HPDE6-E6E7 (cell line): ENCODE results near the gene GABRB2.
"Not testable (repeated sequence)": the region's sequence is repeated elsewhere in the genome, so short reads cannot be mapped to it uniquely, and the experiment has no call there.

Source experiments
- DNase-seq: peaks from one replicate; pipeline ENCODE4 v3.0.0; 2011; ENCODE audit warnings: missing footprints; ENCODE audit errors: extremely low spot score

The GABRB2 gene

DNA sequence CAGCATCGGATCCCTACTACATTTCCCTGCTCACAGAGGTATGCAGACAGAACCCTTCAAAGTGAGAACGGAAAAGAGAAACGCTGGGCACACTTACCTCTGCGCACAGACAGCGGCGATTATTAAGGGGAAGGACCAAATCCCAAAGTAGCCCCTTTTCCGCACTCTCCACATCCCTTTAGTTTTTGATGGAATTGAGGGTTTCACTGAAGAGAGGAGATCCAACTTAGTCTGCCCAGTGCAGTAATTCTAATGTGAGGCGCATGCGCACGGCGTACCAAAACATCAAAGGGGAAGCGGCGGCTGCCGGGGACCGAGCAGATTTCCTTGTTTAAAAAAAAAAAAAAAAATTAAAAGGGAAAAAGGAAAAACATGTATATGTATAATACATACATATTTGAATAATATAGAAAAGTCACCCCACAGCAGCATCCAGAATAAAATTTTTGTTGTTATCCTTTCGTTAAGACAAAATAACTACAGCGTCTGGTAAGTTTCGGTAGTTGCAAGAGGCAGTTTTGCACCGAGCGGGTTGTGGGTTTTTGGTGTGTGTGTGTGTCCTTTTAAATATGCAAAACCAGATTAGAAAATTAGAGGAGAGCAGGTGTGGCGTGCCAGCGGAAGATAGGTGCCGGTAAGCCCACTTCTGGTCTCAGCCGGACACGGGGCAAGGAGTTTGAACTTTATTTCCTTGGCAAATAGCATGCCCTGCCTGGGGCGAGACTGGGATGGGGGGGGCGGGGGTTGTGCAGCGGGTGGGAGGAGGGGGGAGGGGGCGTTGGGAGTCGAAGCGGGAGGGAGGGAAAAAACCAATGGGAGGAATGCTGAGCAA, at the start of gene GABRB2:
GABRB2 (minus strand) TSS at position 256 of the 832 bp plus-strand sequence; CDS start at position 174, 82 bp downstream.
- DNase-seq, result no peak

DNA sequence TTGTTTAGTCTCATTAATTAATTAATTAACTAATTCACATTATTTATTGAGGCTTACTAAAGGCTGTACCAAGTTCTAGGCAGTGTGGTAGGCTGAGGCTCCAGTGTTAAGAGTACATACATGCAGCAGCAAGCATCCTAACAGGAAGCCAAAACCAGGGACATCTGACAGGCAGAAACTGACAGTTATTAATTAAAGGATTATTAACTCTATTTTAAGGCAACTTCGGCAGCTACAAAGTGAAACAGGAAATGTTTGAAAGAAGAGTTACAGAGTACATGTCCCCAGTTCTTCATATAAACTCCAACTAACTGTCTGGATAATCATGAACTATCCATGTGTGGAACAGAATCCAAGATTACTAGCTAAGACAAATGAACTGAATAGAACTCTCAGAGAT, 39.3 kb upstream of the GABRB2 start:
- DNase-seq, result no peak

DNA sequence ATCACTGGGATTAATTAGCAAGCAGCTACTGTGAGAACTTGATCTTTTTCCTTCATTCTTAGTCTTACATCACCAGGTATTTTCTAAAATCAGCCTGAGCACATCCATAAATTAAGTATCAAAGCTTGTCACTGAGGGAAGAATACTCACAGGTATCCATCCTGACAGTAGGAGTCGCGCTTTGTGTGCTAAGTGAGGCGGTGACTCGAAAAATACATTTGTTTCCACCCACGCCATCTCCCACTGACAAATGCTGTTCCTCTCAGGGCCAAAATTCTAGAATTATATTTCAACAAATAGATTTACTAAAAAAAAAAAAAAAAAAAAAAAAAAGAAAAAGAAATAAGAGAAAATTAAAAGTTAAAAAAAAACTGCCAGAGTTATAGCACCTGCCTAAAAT, 34.1 kb upstream of the GABRB2 start:
- no peak for DNase-seq

DNA sequence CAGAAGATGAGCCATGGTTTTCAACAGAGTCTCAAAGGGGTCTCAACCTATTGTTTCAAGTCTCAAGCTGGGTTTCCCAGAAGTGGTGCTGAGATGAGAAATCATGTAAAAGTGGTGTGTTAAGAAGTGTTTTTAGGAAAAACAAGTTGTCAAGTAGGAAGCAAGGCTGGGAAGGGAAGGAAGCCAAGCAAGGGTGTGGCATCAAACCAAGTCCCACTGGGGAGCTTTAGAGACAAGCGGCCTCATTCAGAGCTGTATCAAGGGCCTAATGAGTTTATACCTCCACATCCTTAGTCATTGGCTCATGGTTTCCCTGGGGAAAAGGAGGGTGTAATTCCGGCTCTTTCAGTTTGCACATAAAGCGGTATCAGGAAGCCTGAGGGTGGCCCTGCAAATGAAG, 26.4 kb upstream of the GABRB2 start:
- DNase-seq, result no peak

DNA sequence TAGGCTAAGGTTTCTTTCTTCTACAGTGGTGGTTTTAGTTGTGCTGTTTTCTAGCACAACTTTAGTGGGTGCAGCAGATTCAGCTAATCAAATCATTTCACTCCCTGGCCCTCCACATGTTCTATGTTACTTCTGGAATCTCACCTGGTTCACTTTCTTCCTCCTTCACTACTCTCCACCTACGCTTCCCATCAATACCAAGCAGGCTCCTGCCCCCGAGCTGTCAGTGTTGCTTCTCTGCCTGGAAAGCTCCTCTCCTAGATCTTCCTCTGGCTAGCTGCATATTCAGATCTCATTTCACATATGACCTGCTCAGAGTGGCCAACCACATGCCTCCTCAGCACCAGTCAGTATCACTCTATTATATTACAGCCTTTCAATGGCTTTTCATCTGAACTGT, 19.6 kb upstream of the GABRB2 start:
- no peak for DNase-seq

DNA sequence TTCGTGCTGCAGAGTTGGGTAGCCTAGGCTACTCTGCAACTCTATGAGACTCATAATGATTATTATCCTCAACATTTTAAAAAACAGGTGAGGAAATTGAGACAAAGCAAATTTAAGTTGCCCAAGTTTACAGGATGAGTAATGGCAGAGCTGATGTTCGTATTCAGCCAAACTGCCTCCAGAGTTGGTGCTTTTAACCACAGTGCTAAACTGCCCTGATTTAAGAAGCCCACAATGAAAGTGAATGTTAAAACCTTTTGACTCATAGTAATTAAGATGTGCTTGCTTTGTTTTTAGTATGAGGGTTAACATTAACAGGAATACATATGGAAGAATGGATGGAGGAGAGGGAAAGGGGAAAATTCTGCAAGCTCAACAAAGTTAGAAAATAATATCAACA, 15.9 kb upstream of the GABRB2 start:
- no peak for DNase-seq

DNA sequence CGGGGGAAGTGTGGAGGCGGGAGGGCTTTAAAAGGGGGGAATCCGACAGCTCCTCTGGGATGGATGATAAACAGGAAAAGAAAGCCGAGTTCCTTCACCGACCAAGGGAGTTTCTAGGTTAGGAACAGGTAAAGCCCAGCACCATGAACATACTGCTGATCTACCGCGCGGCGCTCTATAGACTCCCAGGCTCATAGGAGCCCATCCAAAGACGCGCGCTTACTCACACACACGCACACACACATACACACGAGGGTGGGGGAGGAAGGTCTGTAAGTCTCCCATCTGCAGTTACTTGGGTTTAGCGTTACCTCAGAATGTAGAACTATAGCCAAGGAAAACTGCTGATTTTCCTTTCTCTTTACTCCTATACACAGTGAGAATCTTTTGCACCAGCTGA, 2.6 kb upstream of the GABRB2 start:
- DNase-seq, result no peak

DNA sequence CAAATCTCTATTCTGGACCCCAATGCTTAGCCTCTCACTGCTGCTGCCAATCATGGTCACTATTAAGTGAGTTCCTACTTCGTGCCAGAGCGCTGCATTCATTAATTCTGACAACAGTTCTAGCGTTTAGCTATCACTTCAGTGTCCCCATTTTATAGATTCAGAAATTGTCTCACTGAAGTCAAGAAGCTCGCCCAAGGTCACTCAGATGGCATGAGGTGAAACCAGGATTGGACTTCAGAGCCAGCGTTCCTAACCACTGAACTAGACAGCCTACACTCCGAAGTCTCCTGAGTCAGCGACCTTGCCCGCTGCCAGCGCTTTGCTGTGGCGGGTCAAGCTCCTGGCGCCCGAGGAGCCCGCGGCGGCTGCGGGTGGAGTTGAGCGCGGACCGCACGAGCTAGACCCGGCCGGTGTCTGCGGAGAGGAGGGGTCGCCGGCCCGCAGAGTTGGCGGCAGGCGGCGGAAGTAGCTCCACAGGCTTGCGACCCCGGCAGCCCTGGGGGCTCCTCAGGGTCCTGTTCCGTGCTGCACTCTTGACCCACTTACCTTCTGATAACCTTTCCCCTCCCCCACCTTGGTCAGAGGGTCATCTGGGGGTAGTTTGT, 2.1 kb upstream of the GABRB2 start:
- DNase-seq, result no peak

DNA sequence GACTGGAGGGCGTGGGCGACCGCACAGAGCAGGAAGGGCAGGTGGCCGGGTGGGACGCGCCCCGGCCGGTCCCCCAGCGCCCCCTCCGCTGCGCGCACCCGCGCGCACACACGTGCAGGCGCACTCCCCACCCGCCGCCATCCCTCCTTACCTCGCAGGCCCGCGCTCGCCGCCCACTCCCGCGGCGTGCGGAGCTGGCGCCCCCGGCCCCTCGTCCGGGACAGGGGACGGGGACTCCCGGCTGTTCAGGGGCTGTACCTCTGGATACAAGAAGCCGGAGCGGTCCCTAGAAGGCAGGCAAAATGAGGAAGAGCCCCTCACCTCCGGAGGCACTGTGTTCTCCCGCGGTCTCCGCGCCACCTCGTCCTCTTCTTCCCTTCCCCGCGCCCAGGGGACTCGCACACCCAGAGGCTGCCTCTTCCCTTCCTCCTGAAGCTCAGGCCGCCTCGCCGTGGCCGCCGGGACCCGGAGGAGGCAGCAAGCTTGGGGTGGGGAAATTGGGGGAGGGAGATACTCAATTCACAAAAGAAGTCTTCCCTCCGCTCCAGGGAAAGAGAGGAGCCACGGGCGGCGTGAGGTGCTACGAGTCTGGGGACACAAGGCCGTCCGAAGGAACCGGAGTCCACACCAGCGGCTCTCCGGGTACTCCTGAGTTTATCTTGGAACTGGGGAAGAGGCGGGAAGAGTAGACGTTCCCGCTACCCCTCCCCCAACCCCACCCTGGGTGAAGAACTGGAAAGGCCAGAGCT, 1.4 kb upstream of the GABRB2 start:
- no peak for DNase-seq

DNA sequence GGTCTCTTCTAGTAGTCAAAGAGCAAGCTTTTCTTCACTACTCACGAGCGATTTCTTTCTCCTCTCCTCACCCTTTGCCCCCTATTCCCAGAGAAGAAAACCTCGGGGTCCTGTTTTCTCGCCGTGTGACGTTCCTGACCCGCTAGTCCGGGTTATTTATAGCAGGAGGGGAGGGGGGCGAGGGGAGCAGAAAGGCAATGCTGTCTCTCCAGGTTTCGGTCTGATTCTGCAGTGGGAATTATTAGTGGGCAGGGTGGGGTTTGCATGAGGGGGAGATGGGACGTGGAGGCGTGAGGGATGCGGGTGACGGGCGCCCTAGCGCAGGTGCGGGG, 847 bp upstream of the GABRB2 start:
- no peak for DNase-seq

DNA sequence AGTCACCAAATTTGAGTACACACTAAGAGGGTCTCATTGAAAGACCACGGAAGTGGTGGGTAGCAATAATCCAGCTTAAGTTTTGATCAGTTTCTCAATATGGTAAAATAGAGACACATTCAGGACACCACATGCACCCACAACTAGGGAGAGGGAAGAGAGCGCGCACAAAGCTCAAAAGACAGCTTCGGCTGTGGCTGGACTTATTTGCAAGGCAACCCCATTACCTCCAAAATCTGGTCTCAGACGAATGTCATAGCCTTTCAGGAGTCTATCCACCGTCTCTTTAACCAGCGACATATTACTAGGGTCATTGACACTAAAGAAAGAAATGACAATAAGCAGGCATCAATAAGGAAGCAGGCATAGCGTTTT, 443 bp downstream of the GABRB2 start:
- DNase-seq, result no peak

DNA sequence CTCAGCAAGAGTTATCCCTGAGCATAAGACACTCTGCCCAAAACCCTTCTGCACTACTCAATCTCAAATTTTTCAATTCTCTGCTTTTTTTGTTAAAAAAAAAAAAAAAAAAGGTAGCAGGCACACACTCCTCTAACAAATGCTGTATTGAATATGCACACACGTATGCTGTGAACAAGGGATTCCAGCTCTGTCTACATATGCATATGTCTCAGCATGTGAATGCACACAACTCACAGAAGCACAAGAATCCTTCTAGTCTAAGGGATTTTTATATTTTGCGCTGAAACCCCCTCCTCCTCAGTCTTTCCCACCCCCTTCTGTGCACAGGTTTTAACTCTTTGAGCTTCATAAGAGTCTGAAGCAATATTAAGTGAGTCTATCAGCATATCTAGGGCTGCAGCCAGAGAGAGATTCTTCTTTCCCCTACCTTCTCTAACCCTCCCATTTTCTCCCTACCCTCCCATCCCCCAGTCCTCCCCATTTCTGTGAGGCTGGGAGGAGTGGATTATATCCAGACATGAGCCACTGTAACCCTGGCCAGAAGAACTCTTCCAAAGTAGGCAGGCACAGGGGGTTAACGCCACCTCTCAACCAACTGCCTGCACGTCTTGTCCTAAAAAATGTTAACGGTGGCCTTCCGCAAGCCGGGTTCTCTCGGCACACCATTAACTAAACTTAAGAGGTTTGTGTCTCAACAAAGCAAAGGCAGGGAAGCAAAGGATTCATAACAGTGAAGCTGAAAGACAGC, 1.0 kb downstream of the GABRB2 start:
- DNase-seq, result no peak

DNA sequence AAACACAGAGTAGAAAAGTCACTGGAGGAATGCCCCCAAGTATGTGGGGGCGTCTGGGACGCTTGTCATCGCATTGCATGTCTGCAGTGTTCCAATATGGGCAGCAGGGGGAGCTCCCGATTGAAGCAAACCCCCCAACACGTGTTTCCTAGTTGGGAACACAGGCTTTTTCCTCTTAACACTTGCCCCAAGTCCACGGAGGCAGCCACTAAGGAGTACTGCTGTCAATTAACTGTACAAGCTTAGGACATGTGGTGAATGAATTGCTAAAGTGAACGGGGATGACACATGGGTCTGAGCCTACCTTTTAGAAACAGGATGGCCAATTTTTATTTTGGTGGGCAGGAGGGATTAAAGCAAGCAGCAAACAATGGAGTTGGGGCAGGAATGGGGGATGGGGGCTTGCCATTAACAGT, 2.2 kb downstream of the GABRB2 start:
- peak; percentile 22 for DNase-seq

DNA sequence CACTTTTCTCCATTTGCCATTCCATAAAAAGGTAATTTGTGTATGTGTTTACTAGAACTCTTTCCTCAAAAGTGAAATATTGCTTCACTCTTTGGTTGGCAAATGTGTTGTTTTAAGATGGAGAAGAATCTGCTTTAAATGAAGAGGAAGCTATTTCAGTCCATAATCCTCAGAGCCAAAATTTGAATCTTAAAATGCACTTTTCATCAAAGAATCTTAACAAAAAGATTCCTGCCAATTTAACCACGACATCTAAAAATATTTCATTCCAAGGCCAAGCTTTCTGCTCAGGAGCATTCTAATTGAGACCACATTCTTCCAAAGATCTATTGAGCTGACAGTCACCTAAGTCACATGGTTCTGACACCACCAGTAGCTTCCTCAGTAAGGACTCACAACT, 7.5 kb downstream of the GABRB2 start:
- DNase-seq, result no peak

DNA sequence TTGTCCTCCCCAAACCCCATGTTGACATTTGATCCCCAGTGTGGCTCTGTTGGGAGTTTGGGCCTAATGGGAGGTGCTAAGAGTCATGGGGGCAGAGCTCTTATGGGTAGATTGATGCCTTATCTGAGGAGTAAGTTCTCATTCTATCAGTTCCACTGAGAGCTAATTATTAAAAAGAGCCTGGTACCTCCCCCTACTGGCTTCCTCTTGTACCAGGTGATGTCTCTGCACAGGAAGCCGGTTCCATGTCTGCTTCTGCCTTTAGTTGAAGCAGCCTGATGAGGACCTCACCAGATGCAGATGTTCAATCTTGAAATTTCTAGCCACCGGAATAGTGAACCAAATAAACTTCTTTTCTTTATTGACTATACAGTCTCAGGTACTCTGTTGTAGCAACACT, 10.8 kb downstream of the GABRB2 start:
- DNase-seq, result no peak

DNA sequence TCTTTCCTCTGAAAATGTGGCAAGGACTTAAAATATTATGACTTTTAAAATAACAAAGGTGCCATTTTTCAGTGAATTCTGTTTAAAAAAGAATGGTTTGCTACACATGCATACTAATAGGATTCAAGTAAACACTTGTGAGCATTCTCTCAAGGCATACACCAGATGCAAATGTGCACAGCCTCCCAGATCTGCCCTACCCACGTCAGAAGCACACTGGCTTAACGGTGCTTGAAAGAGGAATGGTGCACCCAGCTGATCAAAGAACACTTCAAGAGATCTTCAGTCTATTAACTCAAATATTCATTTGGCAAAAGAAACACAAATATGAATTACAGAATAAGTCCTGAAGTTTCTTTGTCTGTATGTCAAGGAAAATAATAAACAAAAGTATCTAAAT, 15.8 kb downstream of the GABRB2 start:
- no peak for DNase-seq

DNA sequence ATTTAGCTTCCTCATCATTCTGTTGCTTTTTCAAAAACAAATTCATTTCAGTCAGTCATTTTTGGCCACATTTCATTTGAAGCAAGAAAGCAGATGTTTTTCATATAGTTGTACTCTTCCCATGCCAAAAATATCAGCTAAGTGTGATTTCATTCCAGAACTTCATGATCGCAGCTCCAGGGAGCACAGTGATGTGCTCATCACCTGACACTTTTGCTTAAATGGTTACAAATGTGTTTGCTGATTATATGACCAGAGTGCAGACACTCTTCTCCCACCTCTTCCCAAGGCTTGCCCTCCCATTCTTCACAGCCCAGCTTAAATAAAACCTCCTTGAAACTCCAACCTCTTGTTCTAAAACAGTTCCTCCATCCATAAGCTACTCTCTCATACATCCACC, 32.6 kb downstream of the GABRB2 start:
- no peak for DNase-seq

DNA sequence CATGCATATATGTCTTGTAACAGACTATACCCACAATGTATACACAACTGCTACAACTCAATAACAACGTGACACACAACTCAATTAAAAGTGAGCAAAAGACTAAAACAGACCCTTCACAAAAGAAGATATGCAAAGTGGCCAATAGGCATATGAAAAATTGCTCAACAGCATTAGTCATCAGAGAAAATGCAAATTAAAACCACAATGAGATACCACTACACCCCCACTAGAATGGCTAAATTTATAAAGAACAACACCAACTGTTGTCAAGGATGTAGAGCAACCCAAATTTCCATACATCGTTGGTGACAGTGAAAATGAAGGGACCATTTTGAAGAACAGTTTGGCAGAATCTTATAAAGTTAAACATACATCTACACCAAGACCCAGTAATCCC, 38.9 kb downstream of the GABRB2 start:
- no peak for DNase-seq

DNA sequence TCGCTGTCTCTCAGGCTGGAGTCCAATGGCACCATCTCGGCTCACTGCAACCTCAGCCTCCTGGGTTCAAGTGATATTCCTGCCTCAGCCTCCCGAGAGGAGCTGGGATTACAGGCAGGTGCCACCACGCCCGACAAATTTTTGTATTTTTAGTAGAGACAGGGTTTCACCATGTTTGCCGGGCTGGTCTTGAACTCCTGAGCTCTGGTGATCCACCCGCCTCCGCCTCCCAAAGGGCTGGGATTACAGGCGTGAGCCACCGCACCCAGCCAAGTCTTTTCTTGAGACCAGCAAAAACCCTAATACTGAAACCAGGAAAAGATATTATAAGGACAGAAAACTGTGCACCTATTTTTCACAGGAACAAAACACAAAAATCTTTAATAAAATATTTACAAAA, 41.4 kb downstream of the GABRB2 start:
- DNase-seq, result not testable (repeated sequence)

DNA sequence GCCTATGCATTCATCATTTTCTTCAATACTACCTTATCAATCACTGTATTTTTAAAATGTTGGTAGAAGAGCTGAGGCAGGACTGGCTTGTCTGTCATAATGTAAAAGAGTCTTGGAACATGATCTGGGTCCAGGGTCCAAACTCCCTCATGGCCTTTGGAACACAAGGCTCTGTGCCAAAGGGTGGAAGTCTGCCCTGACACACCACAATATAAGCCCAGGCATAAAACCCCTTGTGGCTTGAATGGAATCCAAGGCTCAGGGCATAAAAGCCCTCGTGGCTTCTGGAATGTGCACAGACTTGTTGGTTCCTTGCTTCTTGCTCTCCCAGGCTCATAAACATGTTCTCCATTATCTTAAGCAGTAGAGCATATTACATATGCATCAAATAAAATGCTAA, 48.0 kb downstream of the GABRB2 start:
- no peak for DNase-seq

DNA sequence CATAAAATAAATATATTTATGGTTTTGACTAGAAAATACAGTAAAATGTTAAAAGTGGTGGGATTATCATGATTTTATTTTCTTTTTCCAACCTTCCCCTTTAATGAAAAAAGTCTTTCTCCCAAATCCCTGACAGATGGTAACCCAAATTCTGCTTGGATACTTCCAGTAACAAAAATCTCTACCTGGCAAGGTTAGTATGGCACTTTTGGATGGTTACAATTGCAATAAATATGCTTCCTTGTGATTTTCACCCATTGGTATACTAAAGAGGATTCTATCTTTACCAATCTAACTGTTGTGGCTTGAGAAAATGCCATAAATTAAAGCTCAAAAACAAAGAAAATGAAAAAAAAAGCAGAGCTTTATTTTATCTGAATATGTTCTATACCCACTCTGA, 62.8 kb downstream of the GABRB2 start:
- no peak for DNase-seq

DNA sequence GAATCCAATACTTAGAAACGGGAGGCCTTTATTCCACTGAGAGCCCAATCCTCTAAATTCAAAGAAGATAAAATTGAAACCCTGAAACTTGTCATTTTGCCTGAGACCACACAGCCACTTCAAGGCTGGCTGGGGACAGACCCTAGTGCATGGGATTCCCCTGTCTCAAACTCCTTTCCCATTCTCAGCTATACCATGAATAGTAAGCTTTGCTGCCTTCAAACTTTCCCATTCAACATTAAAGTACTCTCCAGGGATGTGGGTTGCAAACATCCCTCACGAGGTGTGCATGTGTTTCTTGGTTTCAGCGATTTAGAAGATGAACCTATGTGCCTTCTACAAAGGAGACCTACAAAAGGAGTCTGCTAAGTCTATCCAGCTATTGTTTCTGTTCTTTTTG, 64.6 kb downstream of the GABRB2 start:
- no peak for DNase-seq
